OCI-LY7 (cell line): ENCODE results near the gene RYK. TPM values are rescaled to one million over a fixed set of nuclear protein-coding genes. Genes with fewer than 3 reads are reported as not detected.

Experiments
- BruUV-seq: library from RNA; stranded (reverse); fragments of 400-500 nt; replicated peaks from 2 replicates; lab custom pipeline; 2021; lab: Mats Ljungman, UMichigan
- CTCF ChIA-PET: fragments of 300-600 bp; sonication (Branson Sonifier 250); formaldehyde crosslinking; loops from one replicate; lab custom pipeline; 2022; ENCODE audit warnings: antibody characterized with exemption; ENCODE audit not compliant: unreplicated experiment; lab: Charles Lee
- POLR2A ChIA-PET: fragments of 300-600 bp; sonication (Branson Sonifier 250); formaldehyde crosslinking; loops from one replicate; lab custom pipeline; 2022; ENCODE audit warnings: antibody characterized with exemption; lab: Charles Lee
- DNase-seq: peaks from one replicate; pipeline ENCODE4 v3.0.0-alpha.2; 2015; ENCODE audit warnings: low spot score
- H2AFZ ChIP-seq: fragments of 200-600 bp; sonication (generic), shearing (Covaris generic); 2 replicates; pipeline ENCODE4 v1.6.1; 2014; ENCODE audit warnings: mild to moderate bottlenecking, antibody characterized with exemption, low read length, moderate library complexity
- H3K27ac ChIP-seq: fragments of 200-600 bp; sonication (generic); 2 replicates; pipeline ENCODE4 v1.5.1; 2014; ENCODE audit warnings: mixed run types, low read depth, mild to moderate bottlenecking, moderate library complexity, low read length, inconsistent platforms; ENCODE audit not compliant: poor library complexity, severe bottlenecking
- H3K36me3 ChIP-seq: fragments of 200-600 bp; sonication (generic); 2 replicates; pipeline ENCODE4 v1.6.1; 2014; ENCODE audit warnings: mild to moderate bottlenecking, antibody characterized with exemption, low read length, moderate library complexity, mixed read lengths; ENCODE audit not compliant: insufficient read depth
- H3K4me1 ChIP-seq: fragments of 200-600 bp; sonication (generic); 2 replicates; pipeline ENCODE4 v1.5.1; 2014; ENCODE audit warnings: mild to moderate bottlenecking, low read length; ENCODE audit not compliant: insufficient read depth, poor library complexity, severe bottlenecking
- H3K4me2 ChIP-seq: fragments of 200-600 bp; sonication (generic); 2 replicates; pipeline ENCODE4 v1.6.1; 2014; ENCODE audit warnings: mild to moderate bottlenecking, low read length
- H3K4me3 ChIP-seq: fragments of 200-600 bp; sonication (generic); 2 replicates; pipeline ENCODE4 v1.5.1; 2014; ENCODE audit warnings: mild to moderate bottlenecking, low read depth, low read length; ENCODE audit not compliant: poor library complexity, severe bottlenecking
- H3K79me2 ChIP-seq: fragments of 200-600 bp; sonication (generic); 2 replicates; pipeline ENCODE4 v1.6.1; 2016; ENCODE audit warnings: low read depth, mild to moderate bottlenecking, low read length, moderate library complexity, mixed read lengths; ENCODE audit not compliant: insufficient read depth
- H3K9me2 ChIP-seq: fragments of 200-600 bp; sonication (generic); 2 replicates; pipeline ENCODE4 v1.6.1; 2016; ENCODE audit warnings: mild to moderate bottlenecking, low read length, mixed read lengths; ENCODE audit not compliant: insufficient read depth
- H3K9me3 ChIP-seq: fragments of 200-600 bp; sonication (generic); 2 replicates; pipeline ENCODE4 v1.6.1; 2014; ENCODE audit warnings: mild to moderate bottlenecking, mixed run types, low read length, mixed read lengths
- H4K20me1 ChIP-seq: fragments of 200-600 bp; sonication (generic); 2 replicates; pipeline ENCODE4 v1.6.1; 2014; ENCODE audit warnings: mild to moderate bottlenecking, antibody characterized with exemption, low read length, moderate library complexity, mixed read lengths; ENCODE audit not compliant: insufficient read depth
- EZH2phosphoT487 ChIP-seq: fragments of 200-600 bp; sonication (generic); IDR thresholded peaks from 2 replicates; pipeline ENCODE4 v1.6.1; 2018; ENCODE audit warnings: low read depth, borderline replicate concordance, mild to moderate bottlenecking, mixed run types, antibody characterized with exemption, low read length, moderate library complexity, mixed read lengths
- intact Hi-C: fragments of 100-400 bp; cut with micrococcal nuclease; formaldehyde crosslinking; loops from one replicate; pipeline ENCODE4 v1.10.0; 2022; ENCODE audit not compliant: unreplicated experiment
- total RNA-seq, 2 experiments: library from RNA; depleted of rRNA in 1 of 2; stranded (reverse); fragments of >200 nt in 1 of 2; shearing (Covaris generic) in 1 of 2; gene quantifications; 2 replicates each; pipeline ENCODE4 v1.2.3, GENCODE V29; 2014 to 2022
- TF ChIP-seq, protein P1 (sequence below): fragments of 200-600 bp; sonication (generic); conservative IDR thresholded peaks from 2 replicates; pipeline ENCODE4 v1.5.1; 2014; ENCODE audit warnings: mild to moderate bottlenecking, antibody characterized with exemption, low read length, moderate library complexity, mixed read lengths

Gene RYK
- total RNA-seq, 2 experiments from 2014 or later, result 24.8 to 25.5 TPM

DNA sequence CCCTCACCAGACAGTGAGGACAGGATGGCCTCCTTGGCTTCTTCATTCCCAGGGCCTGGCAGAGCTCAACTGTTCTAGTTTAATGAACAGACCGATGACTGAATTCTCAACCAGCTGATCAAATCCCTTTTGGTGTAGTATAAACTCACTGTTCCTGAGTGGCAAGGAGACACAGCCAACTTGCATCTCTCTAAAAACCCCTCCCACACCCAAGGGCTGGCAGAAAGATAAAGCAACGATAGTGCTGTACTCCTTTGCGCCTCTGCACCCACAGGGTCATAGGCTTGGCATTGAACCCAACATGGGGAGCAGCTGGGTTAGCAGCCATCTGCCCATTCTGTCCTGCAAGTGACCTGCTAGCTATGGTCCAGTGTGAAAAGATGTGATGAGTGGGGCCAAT lies 103.2 kb downstream of the RYK start:
- no peaks in the 10 kb centered on the region for H3K9me3 ChIP-seq
- H2AFZ ChIP-seq, result no peak overlapping the region
- POLR2A ChIA-PET, result no interaction called here
- H3K27ac ChIP-seq, result no peak overlapping the region
- TF ChIP-seq EZH2phosphoT487, result no peak
- TF ChIP-seq, protein P1, sequence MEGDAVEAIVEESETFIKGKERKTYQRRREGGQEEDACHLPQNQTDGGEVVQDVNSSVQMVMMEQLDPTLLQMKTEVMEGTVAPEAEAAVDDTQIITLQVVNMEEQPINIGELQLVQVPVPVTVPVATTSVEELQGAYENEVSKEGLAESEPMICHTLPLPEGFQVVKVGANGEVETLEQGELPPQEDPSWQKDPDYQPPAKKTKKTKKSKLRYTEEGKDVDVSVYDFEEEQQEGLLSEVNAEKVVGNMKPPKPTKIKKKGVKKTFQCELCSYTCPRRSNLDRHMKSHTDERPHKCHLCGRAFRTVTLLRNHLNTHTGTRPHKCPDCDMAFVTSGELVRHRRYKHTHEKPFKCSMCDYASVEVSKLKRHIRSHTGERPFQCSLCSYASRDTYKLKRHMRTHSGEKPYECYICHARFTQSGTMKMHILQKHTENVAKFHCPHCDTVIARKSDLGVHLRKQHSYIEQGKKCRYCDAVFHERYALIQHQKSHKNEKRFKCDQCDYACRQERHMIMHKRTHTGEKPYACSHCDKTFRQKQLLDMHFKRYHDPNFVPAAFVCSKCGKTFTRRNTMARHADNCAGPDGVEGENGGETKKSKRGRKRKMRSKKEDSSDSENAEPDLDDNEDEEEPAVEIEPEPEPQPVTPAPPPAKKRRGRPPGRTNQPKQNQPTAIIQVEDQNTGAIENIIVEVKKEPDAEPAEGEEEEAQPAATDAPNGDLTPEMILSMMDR, result no peak
- no peaks in the 10 kb centered on the region for H3K79me2 ChIP-seq
- intact Hi-C loops, result no loop called here
- H3K4me3 ChIP-seq, result no peak overlapping the region
- BruUV-seq, result no TSS peak
- no peak overlapping the region for H3K4me2 ChIP-seq
- H3K9me2 ChIP-seq, result no peaks in the 10 kb centered on the region
- no peaks in the 10 kb centered on the region for H3K36me3 ChIP-seq
- H4K20me1 ChIP-seq, result no peaks in the 10 kb centered on the region
- H3K4me1 ChIP-seq, result no peaks in the 10 kb centered on the region
- CTCF ChIA-PET, result no interaction called here
- no peak for DNase-seq

DNA sequence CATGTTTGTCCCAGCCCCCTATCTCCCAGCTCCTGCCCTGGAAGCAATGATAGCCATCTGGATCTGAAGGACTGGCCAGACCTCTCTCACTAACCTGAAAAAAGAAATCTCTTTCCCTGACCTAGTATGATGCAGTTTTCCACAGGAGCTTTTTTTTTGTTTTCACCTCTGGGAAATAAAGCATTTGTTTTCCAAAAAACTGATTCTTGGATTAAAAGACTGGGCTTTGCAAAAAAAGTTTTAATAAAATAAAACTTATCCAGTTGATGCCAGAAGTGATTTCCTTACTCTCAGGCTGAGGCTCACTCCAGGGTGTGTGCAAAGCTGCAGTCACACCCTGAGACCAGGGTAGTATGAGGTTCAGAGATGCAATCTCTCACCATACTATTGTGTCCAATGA lies 104.0 kb downstream of the RYK start:
- no TSS peak for BruUV-seq
- Histone ChIP-seq H3K27ac (no peak overlapping the region), H4K20me1 (no peaks in the 10 kb centered on the region), H3K36me3 (no peaks in the 10 kb centered on the region), H3K4me1 (no peaks in the 10 kb centered on the region), H3K9me3 (no peaks in the 10 kb centered on the region), H3K79me2 (no peaks in the 10 kb centered on the region), H2AFZ (no peak overlapping the region), H3K9me2 (no peaks in the 10 kb centered on the region), H3K4me3 (no peak overlapping the region), H3K4me2 (no peak overlapping the region)
- intact Hi-C loops, result no loop called here
- no peak for DNase-seq
- ChIA-PET POLR2A (no interaction called here), CTCF (no interaction called here)
- no peak for TF ChIP-seq EZH2phosphoT487
- TF ChIP-seq, protein P1, result no peak

DNA sequence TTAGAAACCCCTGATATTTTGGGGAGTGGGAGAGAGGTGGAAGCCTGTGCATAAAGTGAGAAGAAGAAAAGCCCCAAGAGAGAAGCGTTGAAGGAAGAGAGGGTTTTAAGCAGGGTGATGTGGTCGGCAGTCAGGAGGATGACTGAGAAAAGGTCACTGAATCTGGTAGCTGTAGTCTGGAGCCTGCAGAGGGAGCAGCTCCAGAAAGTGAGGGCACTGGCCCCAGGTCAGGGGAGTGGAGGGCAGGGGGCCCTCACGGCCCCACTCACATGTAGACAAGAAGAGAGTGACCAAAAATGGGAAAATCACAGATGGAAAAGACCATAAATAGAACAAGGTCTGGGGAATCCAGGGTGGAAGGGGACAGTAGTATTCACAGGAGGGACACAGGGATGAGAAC lies 105.5 kb downstream of the RYK start:
- H3K79me2 ChIP-seq, result no peaks in the 10 kb centered on the region
- BruUV-seq, result no TSS peak
- TF ChIP-seq, protein P1, result no peak
- no peak for TF ChIP-seq EZH2phosphoT487
- H3K27ac ChIP-seq, result no peak overlapping the region
- H3K4me3 ChIP-seq, result no peak overlapping the region
- H2AFZ ChIP-seq, result no peak overlapping the region
- H3K9me3 ChIP-seq, result no peaks in the 10 kb centered on the region
- POLR2A ChIA-PET, result no interaction called here
- no peaks in the 10 kb centered on the region for H3K9me2 ChIP-seq
- H3K4me1 ChIP-seq, result no peaks in the 10 kb centered on the region
- H4K20me1 ChIP-seq, result no peaks in the 10 kb centered on the region
- no peaks in the 10 kb centered on the region for H3K36me3 ChIP-seq
- no peak for DNase-seq
- intact Hi-C loops, result no loop called here
- CTCF ChIA-PET, result no interaction called here
- no peak overlapping the region for H3K4me2 ChIP-seq
